KMS-11 (cell line): ENCODE data around the gene RPL32.

ENCODE experiments used
- H2AFZ ChIP-seq: fragments of 200-600 bp; sonication (generic); 2 replicates; pipeline ENCODE4 v1.6.1; 2016; ENCODE audit warnings: antibody characterized with exemption, mixed run types, low read depth
- H3K27ac ChIP-seq: fragments of 200-600 bp; sonication (generic); 2 replicates; pipeline ENCODE4 v1.6.1; 2016; ENCODE audit warnings: mild to moderate bottlenecking, mixed run types
- H3K27me3 ChIP-seq: fragments of 200-600 bp; sonication (generic); 2 replicates; pipeline ENCODE4 v1.6.1; 2017; ENCODE audit warnings: mild to moderate bottlenecking, low read depth, mixed run types, moderate library complexity; ENCODE audit not compliant: insufficient read depth
- H3K36me3 ChIP-seq: fragments of 200-600 bp; sonication (generic); 2 replicates; pipeline ENCODE4 v1.6.1; 2017; ENCODE audit warnings: mild to moderate bottlenecking, mixed run types; ENCODE audit not compliant: insufficient read depth
- H3K4me1 ChIP-seq: fragments of 200-600 bp; sonication (generic); 2 replicates; pipeline ENCODE4 v1.6.1; 2016; ENCODE audit warnings: mild to moderate bottlenecking, low read depth, mixed run types; ENCODE audit not compliant: poor library complexity, severe bottlenecking
- H3K4me2 ChIP-seq: fragments of 200-600 bp; sonication (generic); 2 replicates; pipeline ENCODE4 v1.7.0; 2016; ENCODE audit warnings: mild to moderate bottlenecking, mixed run types
- H3K4me3 ChIP-seq: fragments of 200-600 bp; sonication (generic); IDR thresholded peaks from 2 replicates; pipeline ENCODE4 v1.6.1; 2017; ENCODE audit warnings: low read depth, low read length, mixed read lengths; ENCODE audit not compliant: insufficient read depth
- H3K79me2 ChIP-seq: fragments of 200-600 bp; sonication (generic); 2 replicates; pipeline ENCODE4 v1.6.1; 2016; ENCODE audit warnings: low read depth, mixed run types; ENCODE audit not compliant: insufficient read depth
- H3K9ac ChIP-seq: fragments of 200-600 bp; sonication (generic); 2 replicates; pipeline ENCODE4 v1.6.1; 2016; ENCODE audit warnings: mild to moderate bottlenecking, mixed run types
- H4K20me1 ChIP-seq: fragments of 200-600 bp; sonication (generic); 2 replicates; pipeline ENCODE4 v1.6.1; 2016; ENCODE audit warnings: mild to moderate bottlenecking, mixed run types; ENCODE audit not compliant: insufficient read depth
- CTCF ChIP-seq: fragments of 200-600 bp; sonication (generic); conservative IDR thresholded peaks from 2 replicates; pipeline ENCODE4 v1.6.1; 2017; ENCODE audit warnings: low read depth, mild to moderate bottlenecking, antibody characterized with exemption, low read length, moderate library complexity, mixed read lengths

Gene RPL32

GRCh38 chr3:12841149-12841969 lies at the start of gene RPL32:
TSS of gene RPL32 (minus strand) at chr3:12841565. CDS start at chr3:12840237, 1,328 bp downstream.
- H4K20me1 ChIP-seq = peaks cover 10% of the 10 kb centered on the region; the same call in 1 of the 2 replicates
- H3K4me2 ChIP-seq = peak within 1 kb of the TSS; percentile 78
- peaks cover 9% of the 10 kb centered on the region; the same call in 1 of the 2 replicates for H3K36me3 ChIP-seq
- TF ChIP-seq CTCF = no peak; the same call in 1 of the 2 replicates
- peak within 1 kb of the TSS; percentile 70 for H2AFZ ChIP-seq
- peaks cover 51% of the 10 kb centered on the region for H3K79me2 ChIP-seq
- H3K27me3 ChIP-seq = no peaks in the 10 kb centered on the region
- peaks cover 30% of the 10 kb centered on the region for H3K4me1 ChIP-seq
- H3K4me3 ChIP-seq = peak within 1 kb of the TSS; percentile 59
- H3K27ac ChIP-seq = peak within 1 kb of the TSS; percentile 85
- H3K9ac ChIP-seq = peak within 1 kb of the TSS; percentile 99

GRCh38 chr3:12890610-12891390 lies 49.4 kb upstream of the RPL32 start:
- no peak overlapping the region for H2AFZ ChIP-seq
- H3K4me3 ChIP-seq = no peak overlapping the region
- peaks cover 4% of the 10 kb centered on the region; the same call in 1 of the 2 replicates for H3K27me3 ChIP-seq
- TF ChIP-seq CTCF = no peak
- no peak overlapping the region for H3K4me2 ChIP-seq
- no peaks in the 10 kb centered on the region for H3K36me3 ChIP-seq
- no peaks in the 10 kb centered on the region for H3K79me2 ChIP-seq
- H3K9ac ChIP-seq = no peak overlapping the region
- no peak overlapping the region for H3K27ac ChIP-seq
- H4K20me1 ChIP-seq = no peaks in the 10 kb centered on the region
- peaks cover 4% of the 10 kb centered on the region for H3K4me1 ChIP-seq

- Histone ChIP-seq H3K4me2 (no peak overlapping the region), H3K79me2 (no peaks in the 10 kb centered on the region), H2AFZ (no peak overlapping the region), H3K27ac (no peak overlapping the region), H3K27me3 (peaks cover 9% of the 10 kb centered on the region; the same call in 1 of the 2 replicates), H3K9ac (no peak overlapping the region), H4K20me1 (no peaks in the 10 kb centered on the region), H3K4me1 (peaks cover 4% of the 10 kb centered on the region), H3K4me3 (no peak overlapping the region), H3K36me3 (no peaks in the 10 kb centered on the region)
- no peak for TF ChIP-seq CTCF
Observed at GRCh38 chr3:12886736-12887135, 45.4 kb upstream of the RPL32 start.

GRCh38 chr3:12886106-12886679 lies 44.8 kb upstream of the RPL32 start:
- H3K4me3 ChIP-seq = no peak overlapping the region
- peaks cover 4% of the 10 kb centered on the region for H3K4me1 ChIP-seq
- no peak overlapping the region for H2AFZ ChIP-seq
- peaks cover 9% of the 10 kb centered on the region; the same call in 1 of the 2 replicates for H3K27me3 ChIP-seq
- H3K79me2 ChIP-seq = no peaks in the 10 kb centered on the region
- no peak overlapping the region; the same call in 1 of the 2 replicates for H3K4me2 ChIP-seq
- H4K20me1 ChIP-seq = no peaks in the 10 kb centered on the region
- H3K9ac ChIP-seq = no peak overlapping the region
- TF ChIP-seq CTCF = no peak
- H3K36me3 ChIP-seq = no peaks in the 10 kb centered on the region
- H3K27ac ChIP-seq = no peak overlapping the region
